GM23338 (cell line): ENCODE data around the gene RBM11.

Source experiments
- CTCF ChIP-seq, 2 experiments: fragments of 200-600 bp in 1 of 2; sonication (generic) in 1 of 2; conservative IDR thresholded peaks; 2 replicates each; pipeline versions ENCODE4 v1.5.1 to v1.6.1; 2016 to 2017; ENCODE audit warnings: antibody characterized with exemption in 2 of 2, low read depth in 2 of 2, mild to moderate bottlenecking in 2 of 2, moderate library complexity in 1 of 2
- EZH2 ChIP-seq: fragments of 200-600 bp; sonication (generic); IDR thresholded peaks from one replicate; pipeline ENCODE4 v1.8.0; 2017; ENCODE audit warnings: antibody characterized with exemption, mild to moderate bottlenecking, low read depth; ENCODE audit not compliant: unreplicated experiment
- POLR2AphosphoS5 ChIP-seq: IDR thresholded peaks from 2 replicates; pipeline ENCODE4 v1.6.1; 2016; ENCODE audit warnings: antibody characterized with exemption, low read depth

GRCh38 chr21:14206222-14206621 lies 9.7 kb upstream of the RBM11 start:
- no peak for TF ChIP-seq CTCF (conservative IDR thresholded peaks at IDR 0.05; ENCODE audit: low read depth in 2 of 2)
- no peak for TF ChIP-seq POLR2AphosphoS5
- no peak for TF ChIP-seq EZH2
